Dermis blood vessel endothelial cell (primary cell): ENCODE measurements around the gene SNRNP48. TPM values are rescaled to one million over a fixed set of nuclear protein-coding genes. Genes with fewer than 3 reads are reported as not detected.

ENCODE experiments used
- DNase-seq: peaks from one replicate; pipeline ENCODE4 v3.0.0; 2010
- total RNA-seq: library from RNA; depleted of rRNA; stranded (reverse); fragments of >200 nt; gene quantifications from 2 replicates; pipeline ENCODE4 v1.2.3, GENCODE V29; 2014

The SNRNP48 gene
- total RNA-seq, 1 donor from 2014 or later = 14.3 TPM

GRCh38 chr6:7644417-7644816 is 54.4 kb downstream of the SNRNP48 start:
- DNase-seq = no peak

- no peak for DNase-seq
Measured at GRCh38 chr6:7646394-7646793, 56.4 kb downstream of the SNRNP48 start.

GRCh38 chr6:7647504-7647903 is 57.5 kb downstream of the SNRNP48 start:
- DNase-seq = no peak

- DNase-seq = no peak
Measured at GRCh38 chr6:7649037-7649810, 59.2 kb downstream of the SNRNP48 start.

- no peak for DNase-seq
Measured at GRCh38 chr6:7650878-7651277, 60.9 kb downstream of the SNRNP48 start.

GRCh38 chr6:7652957-7653356 is 63.0 kb downstream of the SNRNP48 start:
- no peak for DNase-seq

GRCh38 chr6:7656355-7656754 is 66.4 kb downstream of the SNRNP48 start:
- DNase-seq = no peak

- no peak for DNase-seq
Measured at GRCh38 chr6:7658543-7658942, 68.5 kb downstream of the SNRNP48 start.

- DNase-seq = no peak
Measured at GRCh38 chr6:7661364-7661763, 71.4 kb downstream of the SNRNP48 start.

Other genes starting within 250 kb of the SNRNP48 start
- gene CAGE1, start 200.5 kb upstream of the SNRNP48 start, total RNA-seq = under 0.01 TPM in 1 of 2 replicates, not detected in the other
- 15.6 and 19.9 TPM in 2 replicates for gene RIOK1, start 200.4 kb upstream of the SNRNP48 start, total RNA-seq
- 53.1 and 95.4 TPM in 2 replicates for gene DSP, start 48.5 kb upstream of the SNRNP48 start, total RNA-seq
- 234 TPM in 2 replicates for gene BMP6, start 135.9 kb downstream of the SNRNP48 start, total RNA-seq